ENCODE results near the gene SRPK3. TPM values are rescaled to one million over a fixed set of nuclear protein-coding genes. Genes with fewer than 3 reads are reported as not detected.

Gene SRPK3
- total and polyA plus RNA-seq, 2 experiments from 2014 or later, result 0.15 TPM; not detected in 1

DNA sequence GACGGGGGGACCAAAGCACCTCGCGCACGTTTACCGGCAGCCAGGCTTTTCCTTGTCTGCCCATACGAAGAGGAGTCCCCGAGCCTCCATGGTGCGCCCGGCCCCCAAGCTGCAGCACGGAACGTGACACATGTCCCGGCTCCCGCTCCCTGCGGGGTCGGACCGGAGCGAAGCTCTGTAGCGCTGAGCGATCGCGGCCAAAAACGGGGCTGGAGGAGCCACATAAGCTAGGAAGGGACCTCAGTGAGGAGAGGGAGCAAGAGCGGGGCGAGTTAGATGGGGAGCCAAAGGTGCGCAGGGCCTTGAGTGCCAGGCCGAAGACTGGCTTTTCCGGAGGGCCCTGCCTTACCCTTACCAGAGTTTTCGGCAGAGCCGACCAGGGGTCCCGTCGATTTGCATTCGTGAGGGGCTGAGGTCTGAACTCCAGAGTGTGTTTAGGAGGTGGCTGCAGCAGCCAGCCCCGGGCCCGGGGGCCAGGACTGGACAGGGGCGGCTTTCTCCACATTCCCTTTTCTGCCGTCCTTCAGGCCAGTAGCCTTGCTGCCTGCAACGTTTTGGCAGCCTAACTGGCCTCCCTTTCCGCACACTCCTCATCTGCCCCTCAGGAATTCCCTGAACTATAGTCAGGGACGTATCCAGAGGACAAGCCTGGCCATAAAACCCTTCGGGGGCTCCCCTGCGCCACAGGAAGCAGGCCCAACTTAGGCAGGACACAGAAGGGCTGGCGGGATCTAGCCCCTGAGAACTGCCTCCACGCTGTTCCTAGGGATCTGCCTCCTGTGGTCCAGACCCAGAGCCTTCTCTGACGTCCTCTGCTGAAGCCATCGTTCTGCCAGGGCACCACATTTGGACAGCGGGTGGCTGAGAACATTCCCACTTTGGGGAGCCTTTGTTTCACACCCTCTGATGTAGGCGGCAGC is 14.3 kb downstream of the SRPK3 start:
- H4K20me1 ChIP-seq (replicated peaks; ENCODE audit: insufficient read depth), result 0 out of 2 replicates have a peak, but pooled peaks cover 3% of the 10 kb centered on the region
- no peaks in the 10 kb centered on the region for H3K9me2 ChIP-seq (ENCODE audit: insufficient read depth)
- H3K27me3 ChIP-seq (ENCODE audit: insufficient read depth), result no peaks in the 10 kb centered on the region
- Mint-ChIP-seq H3K4me3 (peak overlapping the region; percentile 92), H3K27ac (peak overlapping the region; percentile 11; the same call in 1 of the 2 replicates), H3K4me1 (peaks cover 17% of the 10 kb centered on the region), H3K36me3 (ENCODE audit: low read depth) (peaks cover 25% of the 10 kb centered on the region), H3K9me3 (no peaks in the 10 kb centered on the region), H3K27me3 (ENCODE audit: insufficient read depth, low read depth, poor library complexity) (peaks cover 8% of the 10 kb centered on the region)
- H3K36me3 ChIP-seq (ENCODE audit: insufficient read depth), result no peaks in the 10 kb centered on the region
- peak overlapping the region; percentile 77 for H3K4me3 ChIP-seq
- peaks cover 36% of the 10 kb centered on the region for H3K79me2 ChIP-seq (replicated peaks; ENCODE audit: insufficient read depth)
- DNase-seq (ENCODE audit: low spot score), result no peak
- ATAC-seq, result peak; percentile 6
- no peak overlapping the region for H2AFZ ChIP-seq
- H3K4me2 ChIP-seq, result peak overlapping the region; percentile 84
- TF ChIP-seq, protein P1, sequence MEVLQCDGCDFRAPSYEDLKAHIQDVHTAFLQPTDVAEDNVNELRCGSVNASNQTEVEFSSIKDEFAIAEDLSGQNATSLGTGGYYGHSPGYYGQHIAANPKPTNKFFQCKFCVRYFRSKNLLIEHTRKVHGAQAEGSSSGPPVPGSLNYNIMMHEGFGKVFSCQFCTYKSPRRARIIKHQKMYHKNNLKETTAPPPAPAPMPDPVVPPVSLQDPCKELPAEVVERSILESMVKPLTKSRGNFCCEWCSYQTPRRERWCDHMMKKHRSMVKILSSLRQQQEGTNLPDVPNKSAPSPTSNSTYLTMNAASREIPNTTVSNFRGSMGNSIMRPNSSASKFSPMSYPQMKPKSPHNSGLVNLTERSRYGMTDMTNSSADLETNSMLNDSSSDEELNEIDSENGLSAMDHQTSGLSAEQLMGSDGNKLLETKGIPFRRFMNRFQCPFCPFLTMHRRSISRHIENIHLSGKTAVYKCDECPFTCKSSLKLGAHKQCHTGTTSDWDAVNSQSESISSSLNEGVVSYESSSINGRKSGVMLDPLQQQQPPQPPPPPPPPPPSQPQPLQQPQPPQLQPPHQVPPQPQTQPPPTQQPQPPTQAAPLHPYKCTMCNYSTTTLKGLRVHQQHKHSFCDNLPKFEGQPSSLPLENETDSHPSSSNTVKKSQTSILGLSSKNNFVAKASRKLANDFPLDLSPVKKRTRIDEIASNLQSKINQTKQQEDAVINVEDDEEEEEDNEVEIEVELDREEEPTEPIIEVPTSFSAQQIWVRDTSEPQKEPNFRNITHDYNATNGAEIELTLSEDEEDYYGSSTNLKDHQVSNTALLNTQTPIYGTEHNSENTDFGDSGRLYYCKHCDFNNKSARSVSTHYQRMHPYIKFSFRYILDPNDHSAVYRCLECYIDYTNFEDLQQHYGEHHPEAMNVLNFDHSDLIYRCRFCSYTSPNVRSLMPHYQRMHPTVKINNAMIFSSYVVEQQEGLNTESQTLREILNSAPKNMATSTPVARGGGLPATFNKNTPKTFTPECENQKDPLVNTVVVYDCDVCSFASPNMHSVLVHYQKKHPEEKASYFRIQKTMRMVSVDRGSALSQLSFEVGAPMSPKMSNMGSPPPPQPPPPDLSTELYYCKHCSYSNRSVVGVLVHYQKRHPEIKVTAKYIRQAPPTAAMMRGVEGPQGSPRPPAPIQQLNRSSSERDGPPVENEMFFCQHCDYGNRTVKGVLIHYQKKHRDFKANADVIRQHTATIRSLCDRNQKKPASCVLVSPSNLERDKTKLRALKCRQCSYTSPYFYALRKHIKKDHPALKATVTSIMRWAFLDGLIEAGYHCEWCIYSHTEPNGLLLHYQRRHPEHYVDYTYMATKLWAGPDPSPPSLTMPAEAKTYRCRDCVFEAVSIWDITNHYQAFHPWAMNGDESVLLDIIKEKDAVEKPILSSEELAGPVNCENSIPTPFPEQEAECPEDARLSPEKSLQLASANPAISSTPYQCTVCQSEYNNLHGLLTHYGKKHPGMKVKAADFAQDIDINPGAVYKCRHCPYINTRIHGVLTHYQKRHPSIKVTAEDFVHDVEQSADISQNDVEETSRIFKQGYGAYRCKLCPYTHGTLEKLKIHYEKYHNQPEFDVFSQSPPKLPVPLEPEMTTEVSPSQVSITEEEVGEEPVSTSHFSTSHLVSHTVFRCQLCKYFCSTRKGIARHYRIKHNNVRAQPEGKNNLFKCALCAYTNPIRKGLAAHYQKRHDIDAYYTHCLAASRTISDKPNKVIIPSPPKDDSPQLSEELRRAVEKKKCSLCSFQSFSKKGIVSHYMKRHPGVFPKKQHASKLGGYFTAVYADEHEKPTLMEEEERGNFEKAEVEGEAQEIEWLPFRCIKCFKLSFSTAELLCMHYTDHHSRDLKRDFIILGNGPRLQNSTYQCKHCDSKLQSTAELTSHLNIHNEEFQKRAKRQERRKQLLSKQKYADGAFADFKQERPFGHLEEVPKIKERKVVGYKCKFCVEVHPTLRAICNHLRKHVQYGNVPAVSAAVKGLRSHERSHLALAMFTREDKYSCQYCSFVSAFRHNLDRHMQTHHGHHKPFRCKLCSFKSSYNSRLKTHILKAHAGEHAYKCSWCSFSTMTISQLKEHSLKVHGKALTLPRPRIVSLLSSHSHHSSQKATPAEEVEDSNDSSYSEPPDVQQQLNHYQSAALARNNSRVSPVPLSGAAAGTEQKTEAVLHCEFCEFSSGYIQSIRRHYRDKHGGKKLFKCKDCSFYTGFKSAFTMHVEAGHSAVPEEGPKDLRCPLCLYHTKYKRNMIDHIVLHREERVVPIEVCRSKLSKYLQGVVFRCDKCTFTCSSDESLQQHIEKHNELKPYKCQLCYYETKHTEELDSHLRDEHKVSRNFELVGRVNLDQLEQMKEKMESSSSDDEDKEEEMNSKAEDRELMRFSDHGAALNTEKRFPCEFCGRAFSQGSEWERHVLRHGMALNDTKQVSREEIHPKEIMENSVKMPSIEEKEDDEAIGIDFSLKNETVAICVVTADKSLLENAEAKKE (CRISPR knock-in tag; IDR thresholded peaks at IDR 0.05), result no peak
- no peak for TF ChIP-seq POLR2AphosphoS5 (IDR thresholded peaks at IDR 0.05; ENCODE audit: low read depth)
- TF ChIP-seq JUNB (IDR thresholded peaks at IDR 0.05; ENCODE audit: unreplicated experiment), result no peak
- TF ChIP-seq ZNF331 (CRISPR knock-in tag; IDR thresholded peaks at IDR 0.05; ENCODE audit: low read depth), result no peak
- TF ChIP-seq EZH2 (IDR thresholded peaks at IDR 0.05; ENCODE audit: low read depth, unreplicated experiment), result no peak
- TF ChIP-seq, protein P2, sequence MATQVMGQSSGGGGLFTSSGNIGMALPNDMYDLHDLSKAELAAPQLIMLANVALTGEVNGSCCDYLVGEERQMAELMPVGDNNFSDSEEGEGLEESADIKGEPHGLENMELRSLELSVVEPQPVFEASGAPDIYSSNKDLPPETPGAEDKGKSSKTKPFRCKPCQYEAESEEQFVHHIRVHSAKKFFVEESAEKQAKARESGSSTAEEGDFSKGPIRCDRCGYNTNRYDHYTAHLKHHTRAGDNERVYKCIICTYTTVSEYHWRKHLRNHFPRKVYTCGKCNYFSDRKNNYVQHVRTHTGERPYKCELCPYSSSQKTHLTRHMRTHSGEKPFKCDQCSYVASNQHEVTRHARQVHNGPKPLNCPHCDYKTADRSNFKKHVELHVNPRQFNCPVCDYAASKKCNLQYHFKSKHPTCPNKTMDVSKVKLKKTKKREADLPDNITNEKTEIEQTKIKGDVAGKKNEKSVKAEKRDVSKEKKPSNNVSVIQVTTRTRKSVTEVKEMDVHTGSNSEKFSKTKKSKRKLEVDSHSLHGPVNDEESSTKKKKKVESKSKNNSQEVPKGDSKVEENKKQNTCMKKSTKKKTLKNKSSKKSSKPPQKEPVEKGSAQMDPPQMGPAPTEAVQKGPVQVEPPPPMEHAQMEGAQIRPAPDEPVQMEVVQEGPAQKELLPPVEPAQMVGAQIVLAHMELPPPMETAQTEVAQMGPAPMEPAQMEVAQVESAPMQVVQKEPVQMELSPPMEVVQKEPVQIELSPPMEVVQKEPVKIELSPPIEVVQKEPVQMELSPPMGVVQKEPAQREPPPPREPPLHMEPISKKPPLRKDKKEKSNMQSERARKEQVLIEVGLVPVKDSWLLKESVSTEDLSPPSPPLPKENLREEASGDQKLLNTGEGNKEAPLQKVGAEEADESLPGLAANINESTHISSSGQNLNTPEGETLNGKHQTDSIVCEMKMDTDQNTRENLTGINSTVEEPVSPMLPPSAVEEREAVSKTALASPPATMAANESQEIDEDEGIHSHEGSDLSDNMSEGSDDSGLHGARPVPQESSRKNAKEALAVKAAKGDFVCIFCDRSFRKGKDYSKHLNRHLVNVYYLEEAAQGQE (IDR thresholded peaks at IDR 0.05; ENCODE audit: unreplicated experiment), result no peak
- TF ChIP-seq, protein P3, sequence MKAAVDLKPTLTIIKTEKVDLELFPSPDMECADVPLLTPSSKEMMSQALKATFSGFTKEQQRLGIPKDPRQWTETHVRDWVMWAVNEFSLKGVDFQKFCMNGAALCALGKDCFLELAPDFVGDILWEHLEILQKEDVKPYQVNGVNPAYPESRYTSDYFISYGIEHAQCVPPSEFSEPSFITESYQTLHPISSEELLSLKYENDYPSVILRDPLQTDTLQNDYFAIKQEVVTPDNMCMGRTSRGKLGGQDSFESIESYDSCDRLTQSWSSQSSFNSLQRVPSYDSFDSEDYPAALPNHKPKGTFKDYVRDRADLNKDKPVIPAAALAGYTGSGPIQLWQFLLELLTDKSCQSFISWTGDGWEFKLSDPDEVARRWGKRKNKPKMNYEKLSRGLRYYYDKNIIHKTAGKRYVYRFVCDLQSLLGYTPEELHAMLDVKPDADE (IDR thresholded peaks at IDR 0.05), result no peak
- H3K27ac ChIP-seq (ENCODE audit: low read depth), result no peak overlapping the region
- H3F3A ChIP-seq (replicated peaks; ENCODE audit: low read depth), result no peaks in the 10 kb centered on the region
- H3K4me1 ChIP-seq (ENCODE audit: insufficient read depth), result no peaks in the 10 kb centered on the region
